Ishikawa (cell line): ENCODE results near the gene ASB6.

Source experiments
- CEBPB ChIP-seq: IDR thresholded peaks from 2 replicates; pipeline ENCODE4 v1.6.1; 2012
- CREB1 ChIP-seq: IDR thresholded peaks from 2 replicates; pipeline ENCODE4 v1.6.1; 2012; ENCODE audit warnings: low read depth
- EGR1 ChIP-seq: IDR thresholded peaks from 2 replicates; pipeline ENCODE4 v1.6.1; 2012
- EP300 ChIP-seq: IDR thresholded peaks from 2 replicates; pipeline ENCODE4 v1.6.1; 2012; ENCODE audit warnings: borderline replicate concordance
- FOXM1 ChIP-seq: IDR thresholded peaks from 2 replicates; pipeline ENCODE4 v1.6.1; 2012; ENCODE audit warnings: low read depth, borderline replicate concordance
- NFIC ChIP-seq: IDR thresholded peaks from 2 replicates; pipeline ENCODE4 v1.6.1; 2012
- RAD21 ChIP-seq: IDR thresholded peaks from 2 replicates; pipeline ENCODE4 v1.6.1; 2012; ENCODE audit warnings: low read depth
- REST ChIP-seq: IDR thresholded peaks from 2 replicates; pipeline ENCODE4 v1.6.1; 2012; ENCODE audit warnings: low read depth, mild to moderate bottlenecking
- TAF1 ChIP-seq: IDR thresholded peaks from 2 replicates; pipeline ENCODE4 v1.6.1; 2012; ENCODE audit warnings: low read depth, mild to moderate bottlenecking
- YY1 ChIP-seq: IDR thresholded peaks from 2 replicates; pipeline ENCODE4 v1.6.1; 2012; ENCODE audit warnings: low read depth
- ZBTB7A ChIP-seq: IDR thresholded peaks from 2 replicates; pipeline ENCODE4 v1.6.1; 2012; ENCODE audit warnings: low read depth
- TF ChIP-seq, protein P1 (sequence below): IDR thresholded peaks from 2 replicates; pipeline ENCODE4 v1.6.1; 2012

DNA sequence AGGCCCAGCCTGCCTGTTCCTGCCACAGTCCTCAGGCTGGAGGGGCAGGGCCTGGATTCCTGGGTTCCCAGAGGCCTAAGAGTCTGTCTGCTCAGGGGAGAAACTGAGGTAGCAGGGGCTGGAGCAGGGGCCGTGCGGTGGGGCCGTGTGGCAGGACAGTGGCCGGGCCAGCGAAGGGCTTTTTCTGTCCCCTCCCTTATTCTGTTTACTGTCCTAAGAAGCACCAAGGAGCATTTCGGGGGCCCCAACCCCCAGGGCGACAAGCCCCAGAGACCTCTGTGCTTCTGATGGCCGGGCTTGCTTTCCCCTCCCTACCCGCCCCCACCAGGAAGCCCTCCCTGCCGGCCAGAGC is 6.8 kb upstream of the ASB6 start:
- TF ChIP-seq EP300, result no peak
- no peak for TF ChIP-seq CREB1
- TF ChIP-seq, protein P1, sequence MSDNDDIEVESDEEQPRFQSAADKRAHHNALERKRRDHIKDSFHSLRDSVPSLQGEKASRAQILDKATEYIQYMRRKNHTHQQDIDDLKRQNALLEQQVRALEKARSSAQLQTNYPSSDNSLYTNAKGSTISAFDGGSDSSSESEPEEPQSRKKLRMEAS, result no peak
- no peak for TF ChIP-seq REST
- no peak for TF ChIP-seq YY1
- no peak for TF ChIP-seq TAF1
- TF ChIP-seq ZBTB7A, result no peak
- no peak for TF ChIP-seq FOXM1
- no peak for TF ChIP-seq CEBPB
- no peak for TF ChIP-seq RAD21
- no peak for TF ChIP-seq EGR1
- TF ChIP-seq NFIC, result no peak
